Hepatocyte (in vitro differentiated cells): ENCODE results near the gene ONECUT3. TPM values are rescaled to one million over a fixed set of nuclear protein-coding genes. Genes with fewer than 3 reads are reported as not detected.

Experiments used
- DNase-seq: peaks from one replicate; pipeline ENCODE4 v3.0.0-alpha.2; 2016; ENCODE audit warnings: low spot score
- H2AFZ ChIP-seq: fragments of 200-600 bp; sonication (generic); 2 replicates; pipeline ENCODE4 v1.6.0; 2016; ENCODE audit warnings: antibody characterized with exemption, mild to moderate bottlenecking
- H3K27ac ChIP-seq: fragments of 200-600 bp; sonication (generic); 2 replicates; pipeline ENCODE4 v1.5.1; 2016; ENCODE audit warnings: mild to moderate bottlenecking
- H3K27me3 ChIP-seq: fragments of 200-600 bp; sonication (generic); 2 replicates; pipeline ENCODE4 v1.6.1; 2016
- H3K36me3 ChIP-seq: fragments of 200-600 bp; sonication (generic); replicated peaks from 2 replicates; pipeline ENCODE4 v1.5.1; 2016; ENCODE audit warnings: low read depth; ENCODE audit not compliant: insufficient read depth
- H3K4me1 ChIP-seq: fragments of 200-600 bp; sonication (generic); 2 replicates; pipeline ENCODE4 v1.5.1; 2016; ENCODE audit warnings: mild to moderate bottlenecking, moderate library complexity; ENCODE audit not compliant: insufficient read depth
- H3K4me2 ChIP-seq: fragments of 200-600 bp; sonication (generic); 2 replicates; pipeline ENCODE4 v1.6.0; 2016
- H3K4me3 ChIP-seq: fragments of 200-600 bp; sonication (generic); 2 replicates; pipeline ENCODE4 v1.5.1; 2016; ENCODE audit warnings: mild to moderate bottlenecking
- H3K79me2 ChIP-seq: fragments of 200-600 bp; sonication (generic); 2 replicates; pipeline ENCODE4 v1.6.0; 2017; ENCODE audit warnings: mild to moderate bottlenecking
- H3K9me2 ChIP-seq: fragments of 200-600 bp; sonication (generic); replicated peaks from 2 replicates; pipeline ENCODE4 v1.6.0; 2017; ENCODE audit warnings: mild to moderate bottlenecking; ENCODE audit not compliant: insufficient read depth
- H3K9me3 ChIP-seq: fragments of 200-600 bp; sonication (generic); 2 replicates; pipeline ENCODE4 v1.5.1; 2016; ENCODE audit warnings: low read depth, mild to moderate bottlenecking
- H4K20me1 ChIP-seq: fragments of 200-600 bp; sonication (generic); 2 replicates; pipeline ENCODE4 v1.6.0; 2016; ENCODE audit warnings: mild to moderate bottlenecking; ENCODE audit not compliant: insufficient read depth, poor library complexity, severe bottlenecking
- CTCF ChIP-seq: fragments of 200-600 bp; sonication (generic); IDR thresholded peaks from 2 replicates; pipeline ENCODE4 v1.5.1; 2016; ENCODE audit warnings: antibody characterized with exemption, mild to moderate bottlenecking; ENCODE audit not compliant: poor library complexity
- EZH2 ChIP-seq: fragments of 200-600 bp; sonication (generic); IDR thresholded peaks from 2 replicates; pipeline ENCODE4 v1.6.1; 2016; ENCODE audit warnings: antibody characterized with exemption, mild to moderate bottlenecking, borderline replicate concordance
- EZH2phosphoT487 ChIP-seq: fragments of 200-600 bp; sonication (generic); IDR thresholded peaks from one replicate; pipeline ENCODE4 v1.6.1; 2018; ENCODE audit warnings: antibody characterized with exemption, mild to moderate bottlenecking, low read depth, moderate library complexity; ENCODE audit not compliant: unreplicated experiment, severe bottlenecking
- WGBS: methylation state at CpG from one replicate; pipeline ENCODE4 v1.1.6; 2016; ENCODE audit warnings: low lambda C conversion rate; ENCODE audit errors: missing lambda C conversion rate; 5-methylcytosine and 5-hydroxymethylcytosine counted together
- polyA plus RNA-seq: library from polyadenylated mRNA; unstranded; fragments of >200 nt; fragmentation: Nextera tagmentation; extraction: Ambion mirVana; gene quantifications from 2 replicates; pipeline ENCODE4 v1.2.1, GENCODE V29; 2016
- total RNA-seq: library from RNA; depleted of rRNA; stranded (reverse); fragments of >200 nt; gene quantifications from 2 replicates; pipeline ENCODE4 v1.2.3, GENCODE V29; 2014

The ONECUT3 gene
- total and polyA plus RNA-seq, 2 experiments from 2014 or later, result 0.03 to 0.06 TPM

GRCh38 chr19:1769645-1769985, 16.3 kb downstream of the ONECUT3 start:
- no peaks in the 10 kb centered on the region for H3K79me2 ChIP-seq
- H3K27me3 ChIP-seq, result peaks cover 77% of the 10 kb centered on the region

GRCh38 chr19:1770866-1771576, 17.7 kb downstream of the ONECUT3 start:
- H3K4me3 ChIP-seq, result no peak overlapping the region
- H3K4me2 ChIP-seq, result no peak overlapping the region
- peaks cover 5% of the 10 kb centered on the region for H3K9me3 ChIP-seq
- no peak overlapping the region for H2AFZ ChIP-seq
- H3K4me1 ChIP-seq, result no peaks in the 10 kb centered on the region
- H3K27ac ChIP-seq, result no peak overlapping the region
- DNase-seq, result no peak
- no peaks in the 10 kb centered on the region for H3K9me2 ChIP-seq
- peaks cover 75% of the 10 kb centered on the region for H3K27me3 ChIP-seq
- WGBS, result 81% methylated on average over 4 of the region's 4 CpGs
- TF ChIP-seq CTCF, result no peak
- TF ChIP-seq EZH2phosphoT487, result no peak
- TF ChIP-seq EZH2, result no peak
- H3K36me3 ChIP-seq, result no peaks in the 10 kb centered on the region
- H3K79me2 ChIP-seq, result no peaks in the 10 kb centered on the region
- no peaks in the 10 kb centered on the region for H4K20me1 ChIP-seq

More at GRCh38 chr19:1769645-1769985, 16.3 kb downstream of the ONECUT3 start:
- TF ChIP-seq EZH2phosphoT487 (no peak), EZH2 (no peak), CTCF (no peak)
- Histone ChIP-seq H3K9me2 (no peaks in the 10 kb centered on the region), H4K20me1 (no peaks in the 10 kb centered on the region), H3K27ac (no peak overlapping the region), H3K4me2 (no peak overlapping the region), H3K4me1 (no peaks in the 10 kb centered on the region), H3K4me3 (no peak overlapping the region), H3K36me3 (no peaks in the 10 kb centered on the region), H2AFZ (no peak overlapping the region), H3K9me3 (peaks cover 5% of the 10 kb centered on the region)
- WGBS, result 21% methylated on average over 11 of the region's 12 CpGs
- DNase-seq, result no peak

GRCh38 chr19:1773184-1773583, 19.9 kb downstream of the ONECUT3 start:
- H3K27me3 ChIP-seq, result peaks cover 75% of the 10 kb centered on the region
- H3K9me2 ChIP-seq, result no peaks in the 10 kb centered on the region
- no peak overlapping the region for H3K4me2 ChIP-seq
- no peak for TF ChIP-seq EZH2phosphoT487
- no peak for TF ChIP-seq CTCF
- TF ChIP-seq EZH2, result no peak
- no peaks in the 10 kb centered on the region for H4K20me1 ChIP-seq
- H3K4me3 ChIP-seq, result no peak overlapping the region
- H3K4me1 ChIP-seq, result no peaks in the 10 kb centered on the region
- no peak overlapping the region for H2AFZ ChIP-seq
- H3K9me3 ChIP-seq, result peaks cover 5% of the 10 kb centered on the region
- no peaks in the 10 kb centered on the region for H3K36me3 ChIP-seq
- no peak for DNase-seq
- 62% methylated on average over 8 of the region's 8 CpGs for WGBS
- H3K79me2 ChIP-seq, result no peaks in the 10 kb centered on the region
- H3K27ac ChIP-seq, result no peak overlapping the region
